Vagina (tissue), 2 donors: ENCODE data around the gene PHF20.

Experiments used
- CTCF ChIP-seq, 3 experiments: fragments of 450-650 bp in 2 of 3; fragments of 200-600 bp in 1 of 3; sonication (generic) in 1 of 3; IDR thresholded peaks; one replicate each; pipeline ENCODE4 v1.5.1; 2017 to 2019; ENCODE audit warnings: antibody characterized with exemption in 3 of 3, mild to moderate bottlenecking in 2 of 3, moderate library complexity in 2 of 3
- POLR2A ChIP-seq, 2 donors: fragments of 450-650 bp; IDR thresholded peaks; one replicate each; pipeline ENCODE4 v1.6.1; 2017; ENCODE audit warnings: antibody characterized with exemption in 2 of 2, mild to moderate bottlenecking in 2 of 2, moderate library complexity in 2 of 2

GRCh38 chr20:35942243-35942642 lies 170.4 kb downstream of the PHF20 start:
- TF ChIP-seq POLR2A (IDR thresholded peaks at IDR 0.05) (no peak), CTCF (IDR thresholded peaks at IDR 0.05) (no peak)
